MM.1S (cell line): Measurements from ENCODE around the gene CNPY2.

ENCODE experiments used
- EZH2 ChIP-seq: fragments of 300-600 bp; sonication (generic); optimal IDR thresholded peaks from 2 replicates; pipeline ENCODE3; 2017; ENCODE audit warnings: low read depth, mild to moderate bottlenecking, antibody characterized with exemption, low read length, mixed read lengths
- EZH2phosphoT487 ChIP-seq: fragments of 300-600 bp; sonication (generic); IDR thresholded peaks from 2 replicates; pipeline ENCODE4 v1.6.1; 2018; ENCODE audit warnings: antibody characterized with exemption, low read length
- TF ChIP-seq, protein P1 (sequence below): fragments of 300-600 bp; sonication (generic); IDR thresholded peaks from 2 replicates; pipeline ENCODE4 v1.5.1; 2016; ENCODE audit warnings: antibody characterized with exemption, low read length, mixed read lengths

DNA sequence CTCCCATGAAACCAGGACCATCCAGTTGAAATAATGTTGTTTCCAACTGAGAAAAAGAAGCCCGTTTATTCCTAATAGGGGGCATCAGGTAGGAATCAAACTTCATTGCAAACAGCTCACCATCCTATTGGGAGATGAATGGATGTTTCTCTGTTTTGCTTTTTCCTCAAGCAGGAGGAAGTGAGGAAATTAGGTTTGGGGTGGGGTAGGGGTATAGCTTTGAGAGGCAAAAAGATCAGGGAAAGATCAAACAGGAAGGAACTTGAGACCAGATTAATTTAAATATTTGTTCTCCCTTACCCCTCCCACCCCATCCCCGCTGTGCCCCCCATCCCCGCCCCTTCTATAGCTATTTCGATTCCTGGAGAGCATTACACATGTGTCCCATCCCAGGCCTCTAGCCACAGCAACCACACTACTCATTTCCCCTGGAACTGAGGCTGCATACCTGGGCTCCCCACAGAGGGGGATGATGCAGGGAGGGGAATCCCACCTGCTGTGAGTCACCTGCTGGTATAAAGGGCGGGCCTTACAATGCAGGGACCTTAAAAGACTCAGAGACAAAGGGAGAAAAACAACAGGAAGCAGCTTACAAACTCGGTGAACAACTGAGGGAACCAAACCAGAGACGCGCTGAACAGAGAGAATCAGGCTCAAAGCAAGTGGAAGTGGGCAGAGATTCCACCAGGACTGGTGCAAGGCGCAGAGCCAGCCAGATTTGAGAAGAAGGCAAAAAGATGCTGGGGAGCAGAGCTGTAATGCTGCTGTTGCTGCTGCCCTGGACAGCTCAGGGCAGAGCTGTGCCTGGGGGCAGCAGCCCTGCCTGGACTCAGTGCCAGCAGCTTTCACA, 22.7 kb upstream of the CNPY2 start, which contains the start of gene IL23A:
- TF ChIP-seq, protein P1, sequence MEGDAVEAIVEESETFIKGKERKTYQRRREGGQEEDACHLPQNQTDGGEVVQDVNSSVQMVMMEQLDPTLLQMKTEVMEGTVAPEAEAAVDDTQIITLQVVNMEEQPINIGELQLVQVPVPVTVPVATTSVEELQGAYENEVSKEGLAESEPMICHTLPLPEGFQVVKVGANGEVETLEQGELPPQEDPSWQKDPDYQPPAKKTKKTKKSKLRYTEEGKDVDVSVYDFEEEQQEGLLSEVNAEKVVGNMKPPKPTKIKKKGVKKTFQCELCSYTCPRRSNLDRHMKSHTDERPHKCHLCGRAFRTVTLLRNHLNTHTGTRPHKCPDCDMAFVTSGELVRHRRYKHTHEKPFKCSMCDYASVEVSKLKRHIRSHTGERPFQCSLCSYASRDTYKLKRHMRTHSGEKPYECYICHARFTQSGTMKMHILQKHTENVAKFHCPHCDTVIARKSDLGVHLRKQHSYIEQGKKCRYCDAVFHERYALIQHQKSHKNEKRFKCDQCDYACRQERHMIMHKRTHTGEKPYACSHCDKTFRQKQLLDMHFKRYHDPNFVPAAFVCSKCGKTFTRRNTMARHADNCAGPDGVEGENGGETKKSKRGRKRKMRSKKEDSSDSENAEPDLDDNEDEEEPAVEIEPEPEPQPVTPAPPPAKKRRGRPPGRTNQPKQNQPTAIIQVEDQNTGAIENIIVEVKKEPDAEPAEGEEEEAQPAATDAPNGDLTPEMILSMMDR, result no peak
- TF ChIP-seq EZH2 (no peak), EZH2phosphoT487 (no peak)
